Endothelial cell of umbilical vein (primary cell): ENCODE data around the gene FMN1. TPM values are rescaled to one million over a fixed set of nuclear protein-coding genes. Genes with fewer than 3 reads are reported as not detected.

Experiments
- BruUV-seq: library from RNA; stranded (reverse); fragments of 400-500 nt; replicated peaks from 2 replicates; lab custom pipeline; 2021; lab: Mats Ljungman, UMichigan
- CTCF ChIA-PET: fragments of 300-600, 350-600 bp; sonication (Branson Sonifier 250); formaldehyde crosslinking; loops from one replicate; lab custom pipeline; 2021; ENCODE audit warnings: antibody characterized with exemption, inconsistent platforms; lab: Charles Lee
- POLR2A ChIA-PET: fragments of 300-600, 350-600 bp; sonication (Branson Sonifier 250); formaldehyde crosslinking; loops from one replicate; lab custom pipeline; 2021; ENCODE audit warnings: antibody characterized with exemption, inconsistent platforms; lab: Charles Lee
- DNase-seq: peaks from one replicate; pipeline ENCODE4 v3.0.0-alpha.2; 2011; ENCODE audit warnings: low read depth, low spot score
- FAIRE-seq: peaks from 2 replicates; lab custom pipeline; 2011; peaks lifted over from hg19 to GRCh38; lab: Jason Lieb, UNC
- H2AFZ ChIP-seq: 2 replicates; pipeline ENCODE4 v1.6.0; 2012; ENCODE audit warnings: low read depth, low read length, control low read depth, inconsistent platforms
- H3K27ac ChIP-seq: 2 replicates; pipeline ENCODE4 v1.5.1; 2011; ENCODE audit warnings: low read depth, mild to moderate bottlenecking, control low read depth, low read length, moderate library complexity; ENCODE audit not compliant: insufficient read depth
- H3K27me3 ChIP-seq, 2 experiments: 2 replicates each; pipeline versions ENCODE4 v1.6.0 to v1.6.1; 2011; ENCODE audit warnings: low read length in 2 of 2, mixed read lengths in 1 of 2; ENCODE audit not compliant: control insufficient read depth in 2 of 2, insufficient read depth in 2 of 2
- H3K36me3 ChIP-seq, 2 experiments: 2 replicates in 1 of 2; 3 replicates in 1 of 2; pipeline ENCODE4 v1.5.1; 2011; ENCODE audit warnings: low read length in 2 of 2, mild to moderate bottlenecking in 1 of 2, moderate library complexity in 1 of 2; ENCODE audit not compliant: control insufficient read depth in 2 of 2, insufficient read depth in 2 of 2; ENCODE audit errors: extremely low read depth in 1 of 2
- H3K4me1 ChIP-seq: 3 replicates; pipeline ENCODE4 v1.5.1; 2011; ENCODE audit warnings: mild to moderate bottlenecking, low read length; ENCODE audit not compliant: control insufficient read depth, insufficient read depth; ENCODE audit errors: extremely low read depth
- H3K4me2 ChIP-seq: 2 replicates; pipeline ENCODE4 v1.6.1; 2011; ENCODE audit warnings: low read length, control low read depth, mixed read lengths; ENCODE audit not compliant: insufficient read depth
- H3K4me3 ChIP-seq, 3 experiments: fragments of 200-600 bp in 1 of 3; sonication (generic), shearing (Covaris generic) in 1 of 3; replicated peaks in 1 of 3; 2 replicates each; pipeline ENCODE4 v1.5.1; 2011 to 2016; ENCODE audit warnings: control low read depth in 3 of 3, low read length in 3 of 3, mild to moderate bottlenecking in 2 of 3, inconsistent platforms in 1 of 3, low read depth in 1 of 3, moderate library complexity in 1 of 3; ENCODE audit not compliant: insufficient read depth in 1 of 3
- H3K79me2 ChIP-seq: 2 replicates; pipeline ENCODE4 v1.6.0; 2012; ENCODE audit warnings: low read length, inconsistent platforms; ENCODE audit not compliant: control insufficient read depth, insufficient read depth
- H3K9ac ChIP-seq: replicated peaks from 2 replicates; pipeline ENCODE3; 2011; ENCODE audit warnings: low read length, control low read depth; ENCODE audit not compliant: insufficient read depth; ENCODE audit errors: extremely low read depth
- H3K9me1 ChIP-seq: replicated peaks from 3 replicates; pipeline ENCODE4 v1.6.0; 2011; ENCODE audit warnings: mild to moderate bottlenecking, low read length; ENCODE audit not compliant: control insufficient read depth, insufficient read depth; ENCODE audit errors: extremely low read depth
- H3K9me3 ChIP-seq: replicated peaks from 2 replicates; pipeline ENCODE4 v1.5.1; 2012; ENCODE audit warnings: low read length, inconsistent platforms; ENCODE audit not compliant: control insufficient read depth, insufficient read depth
- H4K20me1 ChIP-seq: replicated peaks from 2 replicates; pipeline ENCODE3; 2011; ENCODE audit warnings: mild to moderate bottlenecking, low read length; ENCODE audit not compliant: control insufficient read depth, insufficient read depth; ENCODE audit errors: extremely low read depth
- CTCF ChIP-seq, 2 donors: IDR thresholded peaks; 1 replicate in 1 of 2; 2 replicates in 1 of 2; pipeline ENCODE4 v1.5.1; 2011; ENCODE audit warnings: low read length in 2 of 2, mild to moderate bottlenecking in 2 of 2, moderate library complexity in 2 of 2, control low read depth in 1 of 2, inconsistent platforms in 1 of 2, low read depth in 1 of 2; ENCODE audit not compliant: insufficient read depth in 1 of 2; ENCODE audit errors: extremely low read depth in 1 of 2
- EZH2 ChIP-seq: IDR thresholded peaks from 2 replicates; pipeline ENCODE4 v1.6.1; 2012; ENCODE audit warnings: borderline replicate concordance, low read depth, mild to moderate bottlenecking, moderate library complexity, low read length, inconsistent platforms; ENCODE audit not compliant: severe bottlenecking
- FOS ChIP-seq: IDR thresholded peaks from 2 replicates; pipeline ENCODE4 v1.6.1; 2011; ENCODE audit warnings: mild to moderate bottlenecking, low read length, moderate library complexity, borderline replicate concordance; ENCODE audit not compliant: insufficient read depth
- JUN ChIP-seq: IDR thresholded peaks from 2 replicates; pipeline ENCODE4 v1.6.1; 2011; ENCODE audit warnings: borderline replicate concordance, low read depth; ENCODE audit not compliant: insufficient read length, insufficient read depth
- MYC ChIP-seq: IDR thresholded peaks from one replicate; pipeline ENCODE4 v1.6.1; 2011; ENCODE audit warnings: mild to moderate bottlenecking, low read depth, low read length
- dilution Hi-C: fragments of 300-500 bp; cut with MboI; formaldehyde crosslinking; loops from one replicate; pipeline ENCODE4 v1.15.0; 2019; ENCODE audit warnings: low sequenced_read_pairs; ENCODE audit not compliant: extremely low pct_ligation_motif_present
- intact Hi-C: fragments of 100-400 bp; cut with micrococcal nuclease; formaldehyde crosslinking; loops from one replicate; pipeline ENCODE4 v1.10.0; 2022
- polyA plus RNA-seq, 4 experiments: library from polyadenylated mRNA; depleted of rRNA in 3 of 4; stranded (reverse) in 3 of 4; unstranded in 1 of 4; fragments of >200 nt; gene quantifications; 2 replicates each; pipeline versions ENCODE4 v1.2.1 to v1.2.3, GENCODE V29; 2011 to 2012; ENCODE audit warnings: missing spikeins in 1 of 4
- total RNA-seq: library from RNA; stranded (reverse); gene quantifications from 2 replicates; pipeline ENCODE4 v1.2.3, GENCODE V29; 2021

Gene FMN1
- total and polyA plus RNA-seq, 2 donors (not counting 3 experiments of a cell fraction or from before 2014, with no cell fraction given), result 0.01 to 0.29 TPM

GRCh38 chr15:33057845-33058244 is 136.7 kb downstream of the FMN1 start:
- H3K9ac ChIP-seq, result no peak overlapping the region
- dilution Hi-C loops, result no loop called here
- H4K20me1 ChIP-seq, result no peaks in the 10 kb centered on the region

More at GRCh38 chr15:33057845-33058244, 136.7 kb downstream of the FMN1 start:
- H3K9me1 ChIP-seq, result no peaks in the 10 kb centered on the region
- H3K27ac ChIP-seq, result no peak overlapping the region
- intact Hi-C loops, result no loop called here
- no peaks in the 10 kb centered on the region for H3K79me2 ChIP-seq
- no peaks in the 10 kb centered on the region for H3K9me3 ChIP-seq
- FAIRE-seq (no peak), DNase-seq (no peak)
- TF ChIP-seq CTCF (IDR thresholded peaks at IDR 0.05; ENCODE audit: extremely low read depth in 1 of 2, insufficient read depth in 1 of 2, low read depth in 1 of 2, low read length in 2 of 2) (no peak), FOS (no peak), MYC (no peak), JUN (no peak), EZH2 (no peak)
- ChIA-PET CTCF (no interaction called here), POLR2A (no interaction called here)
- no peaks in the 10 kb centered on the region for H3K36me3 ChIP-seq
- no peak overlapping the region for H3K4me2 ChIP-seq
- no peak overlapping the region for H2AFZ ChIP-seq
- no peaks in the 10 kb centered on the region for H3K4me1 ChIP-seq
- H3K4me3 ChIP-seq, result no peak overlapping the region
- no peaks in the 10 kb centered on the region for H3K27me3 ChIP-seq
- BruUV-seq, result no TSS peak
